ENCODE measurements around the gene CATSPERZ.

The CATSPERZ gene

GRCh38 chr11:64264371-64264852, 35.7 kb upstream of the CATSPERZ start:
- DNase-seq: no peak

DNA sequence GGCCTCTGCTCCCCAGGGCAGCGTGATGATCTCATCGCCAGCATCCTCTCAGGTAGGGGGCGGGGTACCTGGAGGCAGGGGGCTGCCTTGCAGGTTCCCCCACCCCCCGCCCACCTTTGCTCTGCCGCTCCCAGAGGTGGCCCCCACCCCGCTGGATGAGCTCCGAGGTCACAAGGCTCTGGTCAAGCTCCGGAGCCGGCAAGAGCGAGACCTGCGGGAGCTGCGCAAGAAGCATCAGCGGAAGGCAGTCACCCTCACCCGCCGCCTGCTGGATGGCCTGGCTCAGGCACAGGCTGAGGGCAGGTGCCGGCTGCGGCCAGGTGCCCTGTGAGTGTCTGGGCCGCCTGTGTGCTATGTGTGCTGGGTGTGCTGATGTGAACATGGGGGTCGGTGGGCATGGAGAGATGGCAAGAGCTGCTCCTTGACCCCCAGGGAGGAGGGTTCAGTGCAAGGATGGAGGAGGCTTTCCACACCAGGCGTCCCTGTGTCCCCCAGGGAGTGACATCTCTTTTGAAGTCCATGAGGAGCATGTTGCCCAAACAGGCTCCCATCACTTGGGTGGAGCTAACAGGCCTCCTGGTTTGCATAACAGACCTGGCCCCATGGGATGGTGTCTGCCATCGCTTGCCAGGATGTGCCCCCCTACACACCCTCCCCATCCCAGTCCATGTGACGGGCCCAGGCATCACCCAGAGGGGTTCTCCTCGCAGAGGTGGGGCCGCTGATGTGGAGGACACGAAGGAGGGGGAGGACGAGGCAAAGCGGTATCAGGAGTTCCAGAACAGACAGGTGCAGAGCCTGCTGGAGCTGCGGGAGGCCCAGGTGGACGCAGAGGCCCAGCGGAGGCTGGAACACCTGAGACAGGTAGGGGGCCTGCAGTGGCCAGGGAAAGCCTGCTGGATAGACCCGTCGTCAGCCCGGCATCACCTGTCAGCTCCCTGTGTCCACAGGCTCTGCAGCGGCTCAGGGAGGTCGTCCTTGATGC, 34.7 kb upstream of the CATSPERZ start:
- DNase-seq: no peak

DNA sequence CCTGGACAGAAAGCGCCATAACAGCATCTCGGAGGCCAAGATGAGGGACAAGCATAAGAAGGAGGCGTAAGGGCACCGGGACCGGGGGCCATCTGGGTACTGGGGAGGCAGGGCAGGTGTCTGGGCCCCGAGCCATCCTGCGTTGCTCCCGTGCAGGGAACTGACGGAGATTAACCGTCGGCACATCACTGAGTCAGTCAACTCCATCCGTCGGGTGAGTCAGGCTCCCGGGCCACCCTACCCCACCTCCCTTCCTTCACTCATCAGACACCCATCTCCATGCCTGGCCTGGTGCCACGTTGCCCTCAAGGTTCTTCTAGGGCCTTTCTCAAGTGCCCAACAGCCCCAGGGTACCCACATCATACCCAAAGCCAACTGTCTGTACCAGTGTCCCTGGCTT, 33.8 kb upstream of the CATSPERZ start:
- DNase-seq: no peak

DNA sequence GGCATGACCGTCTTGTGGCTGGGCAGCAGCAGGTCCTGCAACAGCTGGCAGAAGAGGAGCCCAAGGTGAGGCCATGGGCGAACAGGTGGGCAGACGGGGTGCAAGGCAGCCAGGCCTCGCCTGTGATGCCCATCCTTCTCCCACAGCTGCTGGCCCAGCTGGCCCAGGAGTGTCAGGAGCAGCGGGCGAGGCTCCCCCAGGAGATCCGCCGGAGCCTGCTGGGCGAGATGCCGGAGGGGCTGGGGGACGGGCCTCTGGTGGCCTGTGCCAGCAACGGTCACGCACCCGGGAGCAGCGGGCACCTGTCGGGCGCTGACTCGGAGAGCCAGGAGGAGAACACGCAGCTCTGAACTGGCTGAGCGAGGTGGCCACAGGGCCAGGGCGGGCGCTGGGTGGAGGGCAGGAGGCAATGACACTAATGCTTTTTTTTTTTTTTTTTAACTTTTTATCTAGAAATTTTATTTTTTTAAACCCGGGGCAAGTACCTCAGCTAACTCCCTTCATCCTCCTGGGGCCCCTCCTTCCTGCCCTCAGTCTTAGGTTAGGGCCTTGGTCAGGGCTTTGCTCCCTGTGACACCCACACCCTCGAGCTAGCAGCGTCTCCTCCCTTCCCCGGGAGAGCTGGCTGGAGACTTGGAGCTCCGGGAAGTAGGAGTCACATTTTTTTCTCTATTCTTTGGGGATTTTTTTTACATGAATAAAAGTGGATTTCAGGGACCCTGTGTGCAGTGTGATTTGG, 32.8 kb upstream of the CATSPERZ start:
- DNase-seq: no peak

DNA sequence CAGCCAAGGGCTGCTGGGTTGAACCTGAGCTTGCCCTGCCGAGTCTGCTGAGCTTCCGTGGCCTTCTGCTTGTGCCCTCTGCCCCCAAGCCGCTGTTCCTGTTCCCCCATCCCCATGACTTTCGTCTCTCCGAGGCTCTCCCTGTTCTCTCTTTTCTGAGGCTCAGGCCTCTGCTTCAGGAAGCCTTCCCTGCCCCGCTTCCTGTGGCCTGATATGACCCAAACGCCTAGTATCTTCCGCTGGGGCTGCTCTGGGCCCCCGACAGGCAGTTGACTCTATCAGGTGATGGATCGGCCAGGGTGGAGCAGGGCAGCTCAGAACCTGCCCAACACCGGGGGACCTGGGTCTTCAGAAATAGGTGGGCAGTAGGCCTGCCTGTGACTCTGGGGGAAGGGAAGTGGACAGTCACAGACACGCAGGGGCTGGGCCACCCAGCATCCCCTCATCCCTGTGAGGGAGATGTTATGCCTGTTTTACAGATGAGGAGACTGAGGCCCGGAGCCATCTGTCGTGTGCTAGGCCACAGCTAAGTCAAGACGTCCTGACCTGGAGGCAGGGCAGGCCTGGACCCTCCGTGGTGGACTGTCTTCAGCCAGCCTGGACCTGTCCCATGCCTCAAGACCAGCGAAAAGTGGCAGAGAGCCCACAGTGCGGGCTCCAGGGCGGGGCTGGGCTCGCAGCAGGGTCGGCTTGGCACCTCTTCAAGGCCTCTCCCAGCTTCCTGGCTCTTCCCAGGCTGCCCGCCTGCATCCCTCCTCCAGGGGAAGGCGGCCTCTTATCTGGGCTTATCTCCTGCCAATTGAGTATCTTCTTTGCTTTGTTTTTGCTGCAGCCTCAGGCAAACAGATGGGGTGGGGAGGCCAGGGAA, 31.9 kb upstream of the CATSPERZ start:
- DNase-seq: peak; percentile 14

DNA sequence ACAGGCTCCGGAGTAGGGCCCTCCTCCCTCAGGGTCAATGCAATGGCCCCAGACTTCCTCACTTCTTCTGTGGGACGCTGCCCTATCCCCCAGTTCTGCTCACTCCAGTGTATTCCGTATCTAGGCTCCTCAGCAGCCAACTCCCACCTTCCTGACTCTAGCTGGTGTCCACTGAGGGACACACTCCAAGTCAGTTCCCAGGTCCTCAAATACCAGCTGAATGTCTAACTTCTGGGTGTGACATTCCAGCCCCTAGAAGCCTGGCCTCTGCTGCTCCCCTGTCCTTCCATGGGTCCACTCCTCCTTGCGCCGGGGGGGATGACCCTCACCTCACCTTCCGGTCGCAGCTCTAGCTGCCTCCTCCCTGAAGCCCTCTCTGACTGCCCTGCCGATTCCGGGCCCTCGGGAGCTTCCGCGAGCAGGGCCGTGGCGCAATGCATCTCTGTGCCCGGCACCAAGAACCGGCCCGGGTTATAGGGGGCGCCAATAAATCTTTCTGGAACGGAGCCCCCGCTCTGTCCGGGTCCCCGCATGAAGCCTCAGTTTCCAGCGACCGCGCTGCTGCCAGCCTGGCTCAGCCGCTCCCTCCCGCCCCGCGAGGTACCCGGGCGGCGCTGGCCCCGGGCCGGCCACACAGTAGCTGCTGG, 31.1 kb upstream of the CATSPERZ start:
- DNase-seq: peak; percentile 68

- DNase-seq: peak; percentile 100
Observed at GRCh38 chr11:64269540-64270220, 30.5 kb upstream of the CATSPERZ start.

GRCh38 chr11:64275031-64275800, 24.9 kb upstream of the CATSPERZ start:
- DNase-seq: no peak

GRCh38 chr11:64275841-64276240, 24.3 kb upstream of the CATSPERZ start:
- no peak for DNase-seq

DNA sequence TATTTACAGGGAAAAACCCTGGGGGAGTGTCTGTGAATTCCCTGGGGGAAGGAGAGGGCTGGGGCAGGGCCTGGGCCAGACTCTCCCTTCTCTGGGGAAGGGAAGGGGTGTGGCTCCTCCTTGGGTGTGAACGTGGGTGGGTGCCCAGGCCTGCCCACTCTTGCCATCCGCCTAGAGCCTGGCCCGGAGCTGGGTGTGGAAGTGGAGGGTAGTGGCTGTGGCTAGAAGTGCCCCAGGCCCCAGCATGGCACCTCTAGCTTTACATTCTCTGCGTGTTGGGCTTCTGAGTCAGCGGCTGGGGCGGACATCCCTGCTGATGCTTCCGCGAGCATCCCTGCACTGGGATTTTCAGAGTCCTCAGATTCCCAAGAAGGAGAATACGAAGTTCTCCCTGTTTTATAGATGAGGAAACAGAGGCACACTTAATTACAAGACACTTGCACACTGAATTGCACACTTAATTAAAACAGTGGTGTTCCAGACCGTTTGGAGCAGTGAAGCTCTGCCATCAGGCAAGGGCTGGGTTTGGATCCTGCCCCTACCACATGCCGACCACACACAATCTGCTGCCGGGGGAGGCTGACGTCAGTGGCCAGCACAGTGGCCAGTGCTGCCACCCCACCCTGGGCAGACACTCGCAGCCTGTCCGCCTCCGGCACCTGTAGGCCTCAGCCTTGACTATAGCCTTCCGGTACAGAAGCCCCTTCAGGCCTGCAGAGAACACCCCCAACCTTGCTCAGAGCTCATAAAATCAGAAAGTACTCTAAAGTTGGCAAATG, 23.3 kb upstream of the CATSPERZ start:
- DNase-seq: no peak

- no peak for DNase-seq
Observed at GRCh38 chr11:64278576-64279190, 21.5 kb upstream of the CATSPERZ start.

- DNase-seq: no peak
Observed at GRCh38 chr11:64281957-64282770, 18.0 kb upstream of the CATSPERZ start.

DNA sequence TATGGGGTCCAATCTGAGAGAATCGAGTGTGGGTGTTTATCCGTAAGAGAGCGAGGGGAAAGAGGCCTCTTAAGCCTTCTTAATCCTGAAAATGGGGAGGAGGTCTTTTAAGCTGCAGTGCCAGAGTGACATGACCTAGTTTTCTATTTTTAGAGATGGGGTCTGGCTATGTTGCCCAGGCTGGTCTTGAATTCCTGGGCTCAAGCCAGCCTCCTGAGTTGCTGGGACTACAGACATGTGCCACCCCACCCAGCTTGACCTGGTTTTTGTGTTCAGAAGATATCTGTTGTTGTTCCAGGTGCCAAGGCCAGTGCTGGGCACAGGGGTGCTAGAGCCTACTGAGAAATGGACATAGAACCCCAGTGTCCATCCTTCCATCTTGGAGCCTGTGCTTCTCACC, 17.1 kb upstream of the CATSPERZ start:
- DNase-seq: no peak

DNA sequence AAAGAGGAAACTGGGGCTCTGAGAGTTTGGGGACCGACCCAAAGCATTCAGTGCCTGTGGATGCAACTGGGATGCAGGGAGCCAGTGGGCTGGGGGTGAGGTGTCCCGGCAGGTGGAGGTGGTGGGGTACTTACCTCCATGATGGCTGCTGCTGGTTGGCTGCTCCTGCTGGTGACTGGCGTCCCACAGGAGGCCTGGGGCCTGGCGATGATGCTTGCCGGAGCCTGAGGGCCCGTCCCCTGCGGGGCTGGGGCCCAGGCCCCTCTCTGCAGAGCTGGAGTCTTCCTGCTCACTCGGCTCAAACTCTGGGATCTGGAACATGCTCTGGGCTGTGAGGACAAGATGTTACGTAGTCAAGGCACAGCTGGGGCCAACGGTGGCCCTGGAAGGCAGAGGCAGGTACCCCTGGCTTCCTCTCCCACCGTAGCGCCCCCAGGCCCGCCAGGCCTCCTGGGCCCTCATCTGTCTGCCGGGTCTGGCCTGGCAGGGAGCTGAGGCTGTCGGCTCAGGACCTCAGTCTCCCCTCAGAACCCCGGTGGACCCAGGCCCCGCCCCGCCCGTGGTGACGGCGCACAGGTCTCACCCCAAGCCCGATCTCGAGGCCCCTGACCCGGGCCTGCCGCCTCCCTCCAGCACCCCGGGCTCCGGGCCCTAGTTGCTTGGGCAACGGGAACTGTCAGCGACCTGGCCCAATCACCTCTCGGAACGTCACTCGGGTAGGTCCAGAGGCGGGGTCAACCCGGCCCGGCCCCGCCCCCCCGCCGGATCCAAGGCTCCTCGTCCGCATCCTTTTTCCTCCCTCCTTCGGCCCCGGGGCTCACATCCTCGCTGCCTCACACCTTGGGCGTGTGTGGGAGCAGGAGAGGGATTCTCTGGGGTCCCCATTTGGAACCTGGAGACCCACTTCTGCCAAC, 15.9 kb upstream of the CATSPERZ start, which contains the start of gene BAD:
Gene BAD, minus strand, starts transcription at position 618 of the 914 bp plus-strand sequence. Its CDS starts 297 bp downstream, at position 321.
- peak; percentile 97 for DNase-seq

DNA sequence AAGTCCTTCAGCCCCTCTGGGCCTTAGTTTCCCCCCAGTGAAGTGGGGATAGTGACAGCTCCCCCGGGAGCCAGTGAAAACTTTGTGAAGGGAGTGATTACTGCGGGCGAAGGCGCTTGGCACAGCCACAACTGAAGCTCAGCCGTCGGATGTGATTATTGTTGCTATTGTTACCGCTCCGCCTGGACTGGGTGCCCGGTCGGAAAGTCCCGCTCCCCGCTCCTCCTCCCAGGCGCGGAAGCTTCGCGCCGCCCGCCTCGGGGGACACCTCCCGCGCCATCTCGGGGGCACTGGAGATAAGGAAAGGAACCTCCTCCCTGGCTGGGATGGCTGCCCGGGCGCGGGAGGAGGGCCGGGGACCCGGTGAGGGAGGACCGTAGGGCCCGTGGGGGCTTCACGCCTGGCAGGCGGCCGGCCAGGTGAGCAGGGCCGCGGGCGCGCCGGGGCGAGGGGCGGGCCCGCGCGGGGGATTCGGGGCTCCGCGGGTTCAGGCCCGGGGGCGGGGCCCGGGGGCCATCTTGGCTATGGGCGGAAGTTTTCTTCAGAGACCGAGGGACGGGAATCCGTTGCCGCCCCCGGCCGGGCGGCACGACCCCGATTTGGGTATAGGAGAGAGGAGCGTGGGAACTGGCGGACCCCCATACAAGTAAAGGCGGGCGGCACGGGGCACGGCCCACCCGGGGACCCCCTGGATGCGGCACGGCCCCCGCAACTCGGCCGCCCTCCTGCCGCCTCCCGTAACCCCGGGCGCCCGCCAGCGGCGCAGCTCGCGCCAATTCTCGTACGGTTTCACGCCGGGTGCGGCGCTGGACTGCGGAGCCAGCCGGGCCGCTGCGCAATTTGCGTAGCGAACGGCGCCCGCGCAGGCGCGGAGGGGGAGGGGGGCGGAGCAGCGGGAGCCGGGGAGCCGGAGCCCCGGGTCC, 14.9 kb upstream of the CATSPERZ start, which contains the start of gene GPR137:
Gene GPR137, plus strand, starts transcription at position 887 of the 923 bp plus-strand sequence. CDS start 677 bp downstream, outside the sequence.
- peak; percentile 93 for DNase-seq
